Measurements from ENCODE around the gene RACGAP1.

RACGAP1 gene

DNA sequence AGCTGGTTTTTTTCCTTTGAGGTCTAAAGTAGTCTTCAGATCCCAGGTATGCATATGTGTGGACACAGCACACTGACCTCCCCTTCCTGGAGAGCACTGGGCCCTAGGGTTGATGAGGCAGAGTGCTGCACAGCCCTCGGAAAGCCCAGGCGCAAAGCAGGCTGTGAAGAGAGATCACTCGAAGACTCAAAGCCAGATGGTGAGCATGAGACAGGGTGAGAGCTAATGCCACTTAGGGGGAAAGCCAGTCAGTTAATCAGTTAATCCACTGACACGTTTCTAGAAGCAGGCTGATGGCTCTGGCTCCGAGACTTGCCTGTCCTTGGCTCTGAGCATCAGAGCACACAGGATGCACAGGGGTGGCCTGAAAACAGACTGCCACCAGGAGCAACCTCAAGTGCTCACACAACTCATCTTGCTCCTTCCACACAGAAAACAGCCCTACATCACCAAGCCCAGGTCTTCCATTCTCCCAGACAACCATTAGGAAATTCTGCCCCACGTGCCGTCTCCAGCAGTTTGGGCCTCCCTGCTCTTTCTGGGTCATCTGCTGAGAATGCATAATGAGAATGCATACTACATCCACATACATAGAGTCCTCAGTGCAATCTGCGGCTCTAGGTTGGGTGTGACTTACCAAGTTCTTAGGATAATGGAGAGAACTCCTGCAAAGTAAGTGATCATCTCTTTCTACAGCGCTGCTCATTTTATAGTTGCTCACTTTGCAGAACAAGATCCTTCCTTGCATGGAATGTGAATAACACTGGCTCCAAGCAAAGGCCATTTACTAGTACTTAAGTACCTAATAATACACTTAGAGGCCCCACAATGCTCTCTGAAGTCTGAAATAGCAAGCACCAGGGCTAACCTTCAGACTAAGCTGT, 40.6 kb downstream of the RACGAP1 start:
- DNase-seq, result no peak

GRCh38 chr12:49983892-49984291, 41.4 kb downstream of the RACGAP1 start:
- no peak for DNase-seq

GRCh38 chr12:49982246-49983087, 42.8 kb downstream of the RACGAP1 start:
- no peak for DNase-seq

GRCh38 chr12:49980501-49981349, 44.6 kb downstream of the RACGAP1 start:
- no peak for DNase-seq

DNA sequence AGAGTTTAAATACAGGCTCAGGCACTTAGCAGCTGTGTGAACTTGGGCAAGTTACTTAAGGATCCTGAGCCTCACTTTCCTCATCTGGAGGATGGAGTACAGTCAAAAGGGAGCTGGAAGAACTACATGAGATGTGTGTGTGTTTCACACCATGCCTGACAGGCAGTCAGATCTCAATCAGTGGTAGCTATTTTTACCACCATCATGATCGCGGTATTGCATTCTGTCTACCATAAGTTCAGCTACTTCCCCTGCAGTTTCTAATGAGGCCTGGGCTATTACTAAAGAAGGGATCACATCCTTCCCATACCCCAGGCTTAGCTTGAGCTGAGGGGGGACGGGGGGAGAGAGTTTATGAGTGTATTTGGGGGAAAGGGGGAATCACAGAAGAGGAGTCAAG, 45.5 kb downstream of the RACGAP1 start:
- no peak for DNase-seq

DNA sequence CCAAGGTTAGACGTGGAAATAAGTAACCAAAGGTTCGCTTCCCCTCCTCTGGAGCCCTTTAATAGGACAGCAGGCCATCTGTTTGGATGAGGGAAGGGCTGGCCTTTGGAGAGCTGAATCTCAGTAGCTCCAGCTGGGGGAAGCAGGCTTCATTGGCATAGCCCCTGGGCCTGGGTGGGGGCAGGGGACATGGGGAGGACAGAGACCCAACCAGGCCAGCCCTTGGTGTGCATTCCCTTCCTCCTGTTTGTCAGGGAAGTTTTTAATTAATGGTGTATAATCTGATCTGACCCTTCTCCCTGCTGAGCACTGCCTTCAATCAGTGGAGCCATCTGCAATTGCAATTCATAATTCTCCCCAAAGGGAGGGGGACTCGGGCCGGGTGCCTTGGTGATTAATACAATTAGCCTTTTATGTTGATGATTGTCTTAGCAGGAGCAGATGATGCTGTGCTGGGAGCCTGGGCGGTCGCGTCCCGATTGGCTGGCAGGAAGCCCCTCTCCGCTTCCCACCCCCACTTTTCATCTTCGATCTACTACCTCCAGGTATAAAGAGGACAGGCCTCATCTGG, 46.2 kb downstream of the RACGAP1 start:
- DNase-seq, result no peak

DNA sequence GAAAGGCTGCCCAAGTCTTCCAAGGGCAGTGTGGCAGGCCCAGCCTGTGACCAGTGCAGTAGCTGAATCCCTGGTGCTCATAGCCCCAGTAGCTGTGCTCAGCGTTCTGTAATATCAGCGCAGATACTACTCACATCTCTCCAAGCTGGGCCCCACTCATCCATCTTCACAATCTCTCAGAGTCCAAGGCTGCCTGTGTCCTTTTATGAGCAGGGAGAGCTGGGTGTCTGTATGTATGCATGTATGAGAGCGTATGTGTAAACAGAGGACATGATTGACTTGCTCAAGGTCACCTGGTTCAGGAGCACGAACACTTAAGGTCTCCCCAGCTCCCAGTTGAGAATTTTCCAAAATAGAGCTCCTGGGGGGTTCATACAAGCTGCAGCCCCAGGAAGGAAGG, 47.2 kb downstream of the RACGAP1 start:
- no peak for DNase-seq

GRCh38 chr12:49976557-49976956, 48.7 kb downstream of the RACGAP1 start:
- no peak for DNase-seq

- no peak for DNase-seq
These were observed 50.0 kb downstream of the RACGAP1 start for GRCh38 chr12:49975318-49975761.

- DNase-seq, result no peak
These were observed 50.5 kb downstream of the RACGAP1 start for GRCh38 chr12:49974677-49975317.

- peak in 1 of 2 donors; percentile 33 for DNase-seq
These were observed 51.0 kb downstream of the RACGAP1 start for GRCh38 chr12:49974231-49974675.

DNA sequence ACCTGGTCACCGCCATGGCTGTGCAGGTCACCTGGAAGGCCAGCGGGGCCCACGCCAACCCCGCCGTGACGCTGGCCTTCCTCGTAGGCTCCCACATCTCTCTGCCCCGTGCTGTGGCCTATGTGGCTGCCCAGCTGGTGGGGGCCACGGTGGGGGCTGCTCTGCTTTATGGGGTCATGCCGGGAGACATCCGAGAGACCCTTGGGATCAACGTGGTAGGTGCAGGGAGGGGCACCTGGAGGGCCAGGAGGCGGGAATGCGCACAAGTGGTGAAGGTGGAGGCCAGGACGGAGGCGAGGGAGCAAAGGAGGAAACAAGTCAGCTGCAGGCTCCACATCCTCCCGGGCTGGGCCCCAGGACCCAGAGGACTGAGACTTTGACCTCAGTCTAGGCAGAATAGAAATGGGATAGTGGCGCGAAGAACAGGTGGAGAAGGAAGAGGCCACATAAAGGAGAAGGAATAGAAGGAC, 51.9 kb downstream of the RACGAP1 start:
- DNase-seq, result no peak

DNA sequence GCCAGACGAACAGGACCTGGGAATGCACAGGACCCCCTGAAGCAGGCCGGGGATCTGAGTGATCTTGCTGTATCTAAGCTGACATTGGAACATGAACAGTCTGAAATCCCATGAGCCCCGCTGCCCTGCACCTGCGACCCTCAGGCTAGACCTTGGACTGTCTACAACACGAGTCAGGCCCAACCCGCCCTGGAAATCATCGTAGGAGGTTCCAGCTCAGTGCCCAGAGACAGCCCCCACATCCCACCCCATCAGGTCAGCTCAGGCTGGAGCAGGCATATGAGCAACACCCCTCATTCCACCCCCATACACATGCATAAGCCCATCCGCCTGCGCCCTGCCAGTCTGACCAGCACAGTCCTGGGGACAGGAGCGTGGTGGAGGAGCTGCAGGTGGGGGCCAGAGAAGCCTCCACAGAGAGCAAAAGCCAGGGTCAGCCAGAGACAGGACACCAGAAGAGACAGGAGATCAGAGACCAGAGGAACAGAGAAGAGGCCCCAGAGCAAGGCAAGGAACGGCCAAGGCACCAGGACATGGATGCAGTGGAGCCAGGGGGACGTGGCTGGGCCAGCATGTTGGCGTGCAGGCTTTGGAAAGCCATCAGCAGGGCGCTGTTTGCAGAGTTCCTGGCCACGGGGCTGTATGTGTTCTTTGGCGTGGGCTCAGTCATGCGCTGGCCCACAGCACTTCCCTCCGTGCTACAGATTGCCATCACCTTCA, 52.5 kb downstream of the RACGAP1 start, which contains the start of gene AQP6:
Gene AQP6, plus strand, starts transcription at position 307 of the 720 bp plus-strand sequence. Its CDS starts 227 bp downstream, at position 534.
- no peak for DNase-seq

GRCh38 chr12:49972129-49972528, 53.2 kb downstream of the RACGAP1 start:
- no peak for DNase-seq

GRCh38 chr12:49971141-49971540, 54.2 kb downstream of the RACGAP1 start:
- no peak for DNase-seq

DNA sequence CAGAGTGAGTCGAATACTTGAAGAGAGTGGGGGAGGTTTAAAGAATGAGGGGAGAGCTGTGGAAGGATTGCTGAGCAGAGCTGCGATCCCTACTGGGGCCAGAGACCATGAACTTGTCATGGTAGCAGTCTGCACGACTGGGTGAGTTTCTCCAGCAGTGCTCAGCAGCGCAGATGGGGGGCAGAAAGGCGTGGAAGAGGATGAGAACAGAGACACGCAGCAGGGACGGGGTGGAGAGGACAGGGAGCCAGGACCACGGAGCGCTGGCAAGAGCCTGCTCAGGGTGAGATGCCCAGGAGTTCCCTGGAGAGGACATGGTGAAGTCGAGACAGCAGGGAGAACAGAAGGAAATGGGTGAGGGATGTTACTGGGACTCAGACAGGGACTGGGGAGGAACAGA, 54.6 kb downstream of the RACGAP1 start:
- DNase-seq, result no peak

DNA sequence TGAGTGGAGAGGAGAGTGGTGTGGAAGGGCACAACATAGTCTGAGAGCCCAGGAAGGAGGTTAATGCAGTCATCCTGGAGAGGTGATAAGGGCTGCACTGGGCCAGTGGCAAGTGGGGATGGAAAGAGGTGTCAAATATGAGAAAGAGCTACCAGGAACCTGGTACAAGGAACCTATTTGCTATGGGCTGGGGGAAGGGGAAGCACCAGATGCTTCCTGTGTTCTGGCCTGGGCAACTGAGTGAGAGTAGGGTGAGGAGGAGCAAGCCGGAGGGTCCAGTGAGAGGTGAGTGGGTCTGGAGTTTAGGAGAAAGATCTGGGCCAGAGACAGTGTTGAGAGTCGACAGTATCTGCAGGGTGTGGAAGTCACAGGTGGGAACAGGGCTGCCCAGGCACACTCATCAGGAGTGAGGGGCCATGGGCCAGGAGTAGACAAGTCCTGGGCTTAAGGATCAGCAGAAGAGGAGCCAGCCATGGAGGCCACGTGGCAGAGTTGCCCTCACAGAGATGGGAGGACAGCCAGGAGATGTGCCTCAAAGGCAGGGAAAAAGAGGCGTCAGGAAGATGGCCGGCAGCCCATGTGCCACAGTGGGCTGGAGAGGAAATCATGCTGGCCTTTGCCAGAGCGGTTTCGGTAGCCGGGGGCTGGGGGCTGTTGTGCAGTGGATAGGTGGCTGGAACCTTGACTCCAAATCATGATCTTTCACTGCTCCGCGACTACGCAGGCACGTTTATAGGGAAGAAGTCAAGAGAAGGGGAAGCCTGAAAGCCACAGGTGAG, 55.5 kb downstream of the RACGAP1 start:
- no peak for DNase-seq

DNA sequence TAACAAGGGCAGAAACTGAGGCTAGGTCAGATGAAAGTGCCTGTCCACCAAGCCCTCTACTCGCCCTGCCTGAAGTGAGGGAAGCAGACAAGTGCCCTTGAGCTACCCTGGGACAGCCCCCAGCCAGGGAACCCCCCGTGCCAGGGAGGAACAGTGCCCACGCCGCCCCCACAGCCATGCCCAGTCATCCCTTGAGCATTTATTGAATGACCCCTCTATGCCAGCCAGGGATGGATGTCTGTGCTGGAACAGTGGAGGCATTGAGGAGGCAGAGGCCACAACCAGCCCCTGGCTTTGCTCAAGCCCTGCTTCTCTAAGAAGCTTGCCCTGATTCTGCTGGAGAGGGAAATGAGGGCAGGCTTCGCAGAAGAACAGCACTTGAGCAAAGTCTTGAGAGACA, 56.3 kb downstream of the RACGAP1 start:
- DNase-seq, result no peak

DNA sequence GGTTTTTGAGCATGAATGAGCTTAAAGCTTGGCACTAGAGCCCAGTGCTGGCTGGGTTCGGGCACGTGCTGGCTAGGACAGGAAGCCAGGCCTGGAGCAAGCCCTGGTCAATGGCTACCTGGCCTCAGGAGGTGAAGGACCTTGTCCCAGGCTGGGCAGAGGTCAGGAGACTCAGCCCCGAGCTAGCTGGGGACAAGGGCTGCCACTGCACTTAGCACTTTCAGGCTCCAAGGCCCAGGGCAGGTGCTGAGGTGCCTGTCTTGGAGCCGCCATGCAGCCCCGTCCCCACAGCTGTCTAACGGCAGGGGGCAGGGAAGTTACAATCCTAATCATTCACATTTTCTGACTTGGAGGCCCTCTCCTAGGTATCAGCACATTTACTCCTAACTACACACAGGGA, 56.8 kb downstream of the RACGAP1 start:
- DNase-seq, result no peak

- no peak for DNase-seq
These were observed 57.5 kb downstream of the RACGAP1 start for GRCh38 chr12:49967777-49968250.

Data from CD4-positive, alpha-beta T cell treated with Interleukin-1 beta for 1 hour (primary cell).